HCT116 (cell line): ENCODE measurements around the gene RPTOR.

Experiments used
- POLR2AphosphoS5 ChIP-seq: IDR thresholded peaks from 2 replicates; pipeline ENCODE4 v1.6.1; 2011; ENCODE audit warnings: mild to moderate bottlenecking, low read depth, low read length, moderate library complexity
- RAD21 ChIP-seq: IDR thresholded peaks from 2 replicates; pipeline ENCODE4 v1.6.1; 2012; ENCODE audit warnings: low read depth, mild to moderate bottlenecking
- ZNF274 ChIP-seq: fragments of 200-500 bp; sonication (Bioruptor generic); IDR thresholded peaks from 2 replicates; pipeline ENCODE4 v1.6.1; 2014; ENCODE audit warnings: mild to moderate bottlenecking, low read depth, low read length, inconsistent platforms

GRCh38 chr17:80507965-80508364 lies 36.7 kb upstream of the RPTOR start:
- TF ChIP-seq RAD21, result no peak
- TF ChIP-seq POLR2AphosphoS5, result no peak
- TF ChIP-seq ZNF274, result no peak
